Fibroblast of mammary gland (primary cell): ENCODE measurements around the gene LRR1.

Source experiments
- DNase-seq: peaks from one replicate; pipeline ENCODE4 v3.0.0-alpha.2; 2010; ENCODE audit warnings: low read depth
- H3K4me3 ChIP-seq: 2 replicates; pipeline ENCODE4 v1.5.1; 2011; ENCODE audit warnings: low read depth, mild to moderate bottlenecking, low read length, moderate library complexity; ENCODE audit not compliant: control insufficient read depth
- TF ChIP-seq, protein P1 (sequence below): conservative IDR thresholded peaks from 2 replicates; pipeline ENCODE4 v1.5.1; 2011; ENCODE audit warnings: low read depth, low read length, inconsistent platforms; ENCODE audit not compliant: control insufficient read depth, insufficient read depth

Gene LRR1

GRCh38 chr14:49620182-49621113 lies 21.7 kb downstream of the LRR1 start, which contains the start of the genes MGAT2 and RPL36AL:
TSS of gene MGAT2 (plus strand) at chr14:49620799. CDS start at chr14:49621269, 470 bp downstream.
TSS of gene RPL36AL (minus strand) at chr14:49620626. CDS start at chr14:49619104, 1,522 bp downstream.
- peak within 1 kb of the TSS; percentile 97 for H3K4me3 ChIP-seq
- peak; percentile 99 for DNase-seq
- TF ChIP-seq, protein P1, sequence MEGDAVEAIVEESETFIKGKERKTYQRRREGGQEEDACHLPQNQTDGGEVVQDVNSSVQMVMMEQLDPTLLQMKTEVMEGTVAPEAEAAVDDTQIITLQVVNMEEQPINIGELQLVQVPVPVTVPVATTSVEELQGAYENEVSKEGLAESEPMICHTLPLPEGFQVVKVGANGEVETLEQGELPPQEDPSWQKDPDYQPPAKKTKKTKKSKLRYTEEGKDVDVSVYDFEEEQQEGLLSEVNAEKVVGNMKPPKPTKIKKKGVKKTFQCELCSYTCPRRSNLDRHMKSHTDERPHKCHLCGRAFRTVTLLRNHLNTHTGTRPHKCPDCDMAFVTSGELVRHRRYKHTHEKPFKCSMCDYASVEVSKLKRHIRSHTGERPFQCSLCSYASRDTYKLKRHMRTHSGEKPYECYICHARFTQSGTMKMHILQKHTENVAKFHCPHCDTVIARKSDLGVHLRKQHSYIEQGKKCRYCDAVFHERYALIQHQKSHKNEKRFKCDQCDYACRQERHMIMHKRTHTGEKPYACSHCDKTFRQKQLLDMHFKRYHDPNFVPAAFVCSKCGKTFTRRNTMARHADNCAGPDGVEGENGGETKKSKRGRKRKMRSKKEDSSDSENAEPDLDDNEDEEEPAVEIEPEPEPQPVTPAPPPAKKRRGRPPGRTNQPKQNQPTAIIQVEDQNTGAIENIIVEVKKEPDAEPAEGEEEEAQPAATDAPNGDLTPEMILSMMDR = peak; percentile 5

DNA sequence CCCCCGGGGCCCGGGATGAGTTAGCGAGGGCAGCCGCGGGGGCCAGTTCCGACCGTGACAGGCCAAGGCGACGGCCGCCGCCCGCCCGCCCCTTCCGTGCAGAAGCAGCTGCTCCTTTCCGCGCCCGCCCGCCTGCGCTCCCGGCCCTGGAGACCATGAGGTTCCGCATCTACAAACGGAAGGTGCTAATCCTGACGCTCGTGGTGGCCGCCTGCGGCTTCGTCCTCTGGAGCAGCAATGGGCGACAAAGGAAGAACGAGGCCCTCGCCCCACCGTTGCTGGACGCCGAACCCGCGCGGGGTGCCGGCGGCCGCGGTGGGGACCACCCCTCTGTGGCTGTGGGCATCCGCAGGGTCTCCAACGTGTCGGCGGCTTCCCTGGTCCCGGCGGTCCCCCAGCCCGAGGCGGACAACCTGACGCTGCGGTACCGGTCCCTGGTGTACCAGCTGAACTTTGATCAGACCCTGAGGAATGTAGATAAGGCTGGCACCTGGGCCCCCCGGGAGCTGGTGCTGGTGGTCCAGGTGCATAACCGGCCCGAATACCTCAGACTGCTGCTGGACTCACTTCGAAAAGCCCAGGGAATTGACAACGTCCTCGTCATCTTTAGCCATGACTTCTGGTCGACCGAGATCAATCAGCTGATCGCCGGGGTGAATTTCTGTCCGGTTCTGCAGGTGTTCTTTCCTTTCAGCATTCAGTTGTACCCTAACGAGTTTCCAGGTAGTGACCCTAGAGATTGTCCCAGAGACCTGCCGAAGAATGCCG lies 22.6 kb downstream of the LRR1 start:
- TF ChIP-seq, protein P1 = no peak
- no peak for DNase-seq

DNA sequence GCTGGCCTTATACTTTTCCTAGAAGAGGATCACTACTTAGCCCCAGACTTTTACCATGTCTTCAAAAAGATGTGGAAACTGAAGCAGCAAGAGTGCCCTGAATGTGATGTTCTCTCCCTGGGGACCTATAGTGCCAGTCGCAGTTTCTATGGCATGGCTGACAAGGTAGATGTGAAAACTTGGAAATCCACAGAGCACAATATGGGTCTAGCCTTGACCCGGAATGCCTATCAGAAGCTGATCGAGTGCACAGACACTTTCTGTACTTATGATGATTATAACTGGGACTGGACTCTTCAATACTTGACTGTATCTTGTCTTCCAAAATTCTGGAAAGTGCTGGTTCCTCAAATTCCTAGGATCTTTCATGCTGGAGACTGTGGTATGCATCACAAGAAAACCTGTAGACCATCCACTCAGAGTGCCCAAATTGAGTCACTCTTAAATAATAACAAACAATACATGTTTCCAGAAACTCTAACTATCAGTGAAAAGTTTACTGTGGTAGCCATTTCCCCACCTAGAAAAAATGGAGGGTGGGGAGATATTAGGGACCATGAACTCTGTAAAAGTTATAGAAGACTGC lies 23.4 kb downstream of the LRR1 start:
- TF ChIP-seq, protein P1 = no peak
- peak overlapping the region; percentile 97 for H3K4me3 ChIP-seq
- no peak for DNase-seq

More for the DNA sequence above, 22.6 kb downstream of the LRR1 start:
- peak overlapping the region; percentile 97 for H3K4me3 ChIP-seq

GRCh38 chr14:49623387-49623786 lies 24.6 kb downstream of the LRR1 start:
- TF ChIP-seq, protein P1 = no peak
- no peak for DNase-seq
- H3K4me3 ChIP-seq = peak overlapping the region; percentile 97

- TF ChIP-seq, protein P1 = no peak
- DNase-seq = no peak
- no peak overlapping the region for H3K4me3 ChIP-seq
These were observed 25.4 kb downstream of the LRR1 start for GRCh38 chr14:49623941-49624839.
